GM21619 (cell line): ENCODE measurements around the gene DCXR.

Source experiments
- ATAC-seq: cut with Tn5 transposase; IDR thresholded peaks from one replicate; pipeline ENCODE4 v1.9.1; 2021; ENCODE audit not compliant: unreplicated experiment

DCXR gene

DNA sequence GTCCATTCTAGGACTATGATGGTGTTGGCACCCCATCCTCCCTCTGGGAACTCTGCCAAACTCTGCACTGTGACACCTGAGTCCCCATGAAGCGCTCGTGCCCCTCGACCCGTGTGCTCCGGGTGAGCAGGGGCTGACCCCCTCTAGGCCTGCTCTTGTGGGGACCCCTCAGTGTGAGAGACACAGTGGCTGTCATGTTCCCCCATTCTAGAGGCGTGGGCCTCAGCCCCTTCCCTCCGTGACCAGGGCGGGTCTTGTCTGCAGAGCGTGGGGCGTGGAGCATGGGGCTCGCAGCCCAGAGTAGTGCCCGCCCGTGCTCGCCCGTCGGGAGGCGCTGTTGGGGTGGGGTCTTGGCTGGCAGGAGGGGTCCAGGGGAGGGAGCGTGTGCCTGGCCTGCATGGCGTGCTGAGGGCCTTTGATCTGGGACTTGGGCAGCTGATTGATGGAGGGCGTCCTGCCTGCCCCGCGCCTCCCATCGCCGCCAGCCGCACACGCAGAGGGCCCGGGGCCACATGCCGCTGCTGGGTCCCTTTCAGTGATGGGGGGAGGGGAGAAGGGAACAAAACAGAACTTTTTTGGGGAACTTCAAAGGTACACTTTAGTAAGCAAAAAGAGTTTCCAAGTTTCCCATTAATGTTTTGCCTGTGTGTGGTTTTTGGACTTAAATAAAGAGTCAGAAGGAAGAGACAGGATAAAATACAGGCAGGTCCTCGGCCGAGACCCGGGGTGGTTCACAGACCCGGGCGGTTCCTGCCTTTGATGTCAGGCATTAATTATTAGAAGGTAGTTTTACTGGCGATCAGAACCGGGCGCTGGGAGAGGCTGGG is 37.3 kb downstream of the DCXR start:
- no peak for ATAC-seq

DNA sequence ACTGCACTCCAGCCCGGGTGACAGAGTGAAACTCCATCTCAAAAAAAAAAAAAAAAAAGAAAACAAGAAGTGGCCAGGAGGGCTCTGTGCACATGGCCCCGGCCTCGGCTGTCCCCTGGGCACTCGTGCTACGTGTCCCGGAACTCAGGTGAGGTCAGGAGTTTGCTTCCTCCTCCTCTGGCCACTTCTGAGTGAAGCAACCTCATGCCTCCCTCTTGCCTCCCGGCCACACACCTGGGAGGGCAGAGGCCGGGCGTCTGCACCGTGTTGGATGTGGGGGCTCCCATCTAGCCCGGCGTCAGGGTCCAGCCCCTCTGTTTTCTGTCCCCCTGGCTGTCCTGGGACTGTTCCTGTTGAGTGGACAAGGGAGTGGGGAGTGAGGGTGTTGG is 37.9 kb downstream of the DCXR start:
- no peak for ATAC-seq

- no peak for ATAC-seq
Measured at GRCh38 chr17:81998691-81999438, 38.6 kb downstream of the DCXR start.

GRCh38 chr17:81998212-81998611 is 39.3 kb downstream of the DCXR start:
- ATAC-seq = no peak

GRCh38 chr17:81996757-81997441 is 40.6 kb downstream of the DCXR start:
- ATAC-seq = no peak

DNA sequence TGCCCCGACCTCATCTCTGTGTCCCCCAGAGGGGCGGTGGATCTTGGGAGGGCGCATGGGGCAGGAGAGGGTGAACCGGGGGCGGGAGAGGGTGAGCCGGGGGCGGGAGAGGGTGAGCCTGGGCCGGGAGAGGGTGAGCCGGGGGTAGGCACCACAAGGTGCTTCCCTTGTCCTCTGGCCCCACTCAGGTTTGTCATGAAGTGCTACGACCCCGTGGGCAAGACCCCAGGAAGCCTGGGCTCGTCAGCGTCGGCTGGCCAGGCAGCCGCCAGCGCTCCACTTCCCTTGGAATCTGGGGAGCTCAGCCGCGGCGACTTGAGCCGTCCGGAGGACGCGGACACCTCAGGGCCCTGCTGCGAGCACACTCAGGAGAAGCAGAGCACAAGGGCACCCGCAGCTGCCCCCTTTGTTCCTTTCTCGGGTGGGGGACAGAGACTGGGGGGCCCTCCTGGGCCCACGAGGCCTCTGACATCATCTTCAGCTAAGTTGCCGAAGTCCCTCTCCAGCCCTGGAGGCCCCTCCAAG is 41.2 kb downstream of the DCXR start:
- ATAC-seq = no peak

- ATAC-seq = no peak
Measured at GRCh38 chr17:81995463-81996231, 41.9 kb downstream of the DCXR start.

GRCh38 chr17:81994593-81995462 is 42.7 kb downstream of the DCXR start:
- ATAC-seq = no peak

DNA sequence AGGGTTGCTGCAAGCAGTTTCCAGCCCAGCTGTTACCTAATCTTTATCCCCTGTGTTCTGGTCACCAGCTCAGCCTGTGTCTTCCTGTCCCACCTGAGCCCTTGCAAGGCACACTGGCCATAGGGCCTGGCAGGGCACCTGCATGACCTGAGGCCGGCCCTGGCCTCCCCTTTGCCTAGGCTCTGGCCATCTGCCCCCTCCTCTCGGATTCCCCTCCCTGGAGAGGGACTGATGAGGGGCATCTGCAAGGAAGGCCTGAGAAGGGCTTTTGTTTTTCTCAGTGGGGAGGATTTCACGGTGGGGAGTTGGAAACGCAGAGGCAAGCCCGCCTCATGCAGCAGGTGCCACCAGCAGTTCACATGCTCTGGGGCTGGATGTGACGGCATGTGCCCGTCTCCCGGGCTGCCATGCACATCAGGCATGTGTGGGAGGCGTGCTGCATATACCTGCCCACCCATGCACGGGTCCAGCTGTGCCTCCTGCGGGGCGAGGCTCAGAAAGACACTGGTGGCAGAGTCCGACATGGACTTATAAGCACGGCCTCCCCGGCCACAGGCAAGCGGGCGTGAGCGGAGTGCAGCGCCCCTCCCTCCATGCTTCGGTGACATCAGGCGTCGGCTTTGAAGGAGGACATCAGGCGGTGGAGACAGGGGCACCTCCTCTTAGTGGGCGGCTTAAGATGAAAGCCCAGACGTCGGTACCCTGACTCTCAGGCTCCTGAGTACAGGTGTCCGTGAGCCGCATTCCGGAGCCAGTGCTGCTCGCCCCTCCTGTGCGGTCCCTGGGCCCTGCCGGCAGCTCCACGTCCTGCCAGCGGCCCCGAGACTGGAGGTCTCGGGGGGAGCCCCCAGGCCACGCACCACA is 43.5 kb downstream of the DCXR start:
- no peak for ATAC-seq

DNA sequence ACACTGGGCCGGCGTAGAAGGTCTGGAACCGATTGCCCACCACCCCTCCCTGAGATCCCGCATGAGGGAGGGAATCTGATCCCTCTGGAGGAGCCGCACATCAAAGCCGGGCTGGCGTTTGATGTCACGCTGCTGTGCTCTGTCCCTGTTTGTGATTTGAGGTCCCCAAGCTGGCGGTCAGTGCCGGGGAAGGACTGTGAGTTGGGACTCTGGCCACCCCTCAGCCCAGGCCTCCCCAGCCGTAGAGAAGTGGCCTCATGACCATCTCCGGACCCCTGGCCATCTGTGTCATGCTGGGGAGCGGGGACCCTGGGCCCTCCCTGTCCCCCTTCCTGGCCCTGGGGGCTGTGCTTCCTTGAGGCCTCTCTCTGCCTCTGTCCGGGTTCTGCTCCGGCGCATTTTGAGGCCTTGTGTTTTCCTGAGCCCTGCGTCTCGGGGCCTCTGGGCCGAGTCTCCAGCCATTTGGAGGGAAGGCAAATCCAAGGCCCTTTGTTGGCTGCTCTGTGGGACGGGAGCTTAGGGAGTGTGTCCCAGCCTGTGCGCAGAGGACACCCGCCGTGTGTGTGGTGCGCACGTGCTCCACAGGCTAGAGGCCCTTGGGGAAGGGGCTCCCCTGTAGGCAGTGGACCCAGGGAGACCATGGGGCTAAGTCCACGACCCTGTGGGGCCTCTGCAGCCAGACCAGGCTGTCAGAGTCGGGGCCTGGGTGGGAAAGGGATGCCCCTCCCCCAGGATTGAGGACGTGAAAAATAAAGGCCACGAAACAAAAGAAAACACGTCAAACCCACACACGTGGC is 45.0 kb downstream of the DCXR start:
- no peak for ATAC-seq

GRCh38 chr17:81991684-81992305 is 45.7 kb downstream of the DCXR start:
- no peak for ATAC-seq

DNA sequence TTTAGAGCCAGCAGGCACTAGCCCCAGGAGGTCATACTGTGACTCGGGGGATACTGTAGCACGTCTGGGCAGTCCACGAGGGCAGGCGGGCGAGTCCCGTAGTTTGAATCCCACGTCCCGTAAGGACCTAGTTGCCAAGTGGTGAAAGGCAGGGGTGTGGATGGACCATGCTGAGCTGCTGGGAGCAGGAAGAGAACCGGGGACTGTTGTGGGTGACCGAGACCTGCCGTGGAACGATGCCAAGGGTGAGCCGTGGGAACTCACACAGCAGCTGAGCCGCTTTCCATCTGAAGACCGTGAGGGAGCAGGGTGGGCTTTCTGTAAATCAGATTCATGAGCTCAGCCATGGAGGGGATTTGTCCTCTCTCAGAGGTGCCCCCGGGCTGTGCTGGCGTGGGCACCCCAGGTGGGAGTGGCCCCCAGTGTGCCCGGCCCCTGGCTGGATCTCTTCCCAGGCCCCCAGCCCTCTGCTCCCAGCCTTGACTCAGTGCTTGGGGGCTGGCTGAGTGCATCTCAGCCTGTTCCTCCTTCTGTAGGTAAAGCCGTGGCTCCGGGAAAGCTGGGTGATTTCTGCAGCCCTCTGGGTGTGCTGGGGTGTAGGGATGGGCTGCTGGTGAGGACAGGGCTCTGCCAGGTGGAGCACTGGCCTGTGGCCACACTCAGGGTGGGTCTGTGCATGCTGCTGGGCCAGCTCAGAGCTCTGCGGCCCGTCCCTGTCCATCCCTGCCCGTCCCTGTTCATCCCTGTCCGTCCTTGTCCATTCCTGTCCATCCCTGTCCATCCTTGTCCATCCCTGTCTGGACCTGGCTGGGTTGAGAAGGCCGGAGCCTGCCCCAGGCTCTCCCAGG is 46.4 kb downstream of the DCXR start:
- ATAC-seq = no peak

DNA sequence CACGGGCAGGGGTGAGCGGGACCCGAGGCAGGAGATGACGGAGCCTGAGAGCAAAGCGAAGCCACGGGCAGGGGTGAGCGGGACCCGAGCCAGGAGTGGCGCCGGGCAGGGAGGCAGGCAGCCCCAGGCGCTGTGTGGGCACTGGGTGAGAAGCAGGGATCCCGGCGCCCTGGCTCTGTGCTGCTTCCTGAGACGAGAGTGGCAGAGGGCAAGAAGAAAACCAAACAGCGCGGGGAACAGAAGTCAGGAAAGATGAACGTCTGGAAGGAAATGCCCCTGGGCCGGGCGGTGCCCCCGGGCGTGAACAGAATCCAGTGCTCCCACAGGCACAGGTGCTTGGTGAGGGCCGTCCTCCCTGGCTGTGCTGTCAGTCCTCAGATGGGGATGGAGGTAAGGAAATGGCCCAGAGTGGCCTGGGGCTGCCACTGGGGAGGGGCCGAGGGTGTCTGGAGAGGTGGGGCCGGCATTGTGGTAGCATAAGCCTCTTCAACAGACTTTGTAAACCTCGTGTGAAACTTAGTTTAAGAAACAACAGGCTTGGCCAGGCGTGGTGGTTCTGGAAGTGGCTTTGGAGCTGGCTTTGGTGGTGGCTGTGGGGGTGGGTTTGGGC is 50.2 kb downstream of the DCXR start:
- ATAC-seq = no peak

DNA sequence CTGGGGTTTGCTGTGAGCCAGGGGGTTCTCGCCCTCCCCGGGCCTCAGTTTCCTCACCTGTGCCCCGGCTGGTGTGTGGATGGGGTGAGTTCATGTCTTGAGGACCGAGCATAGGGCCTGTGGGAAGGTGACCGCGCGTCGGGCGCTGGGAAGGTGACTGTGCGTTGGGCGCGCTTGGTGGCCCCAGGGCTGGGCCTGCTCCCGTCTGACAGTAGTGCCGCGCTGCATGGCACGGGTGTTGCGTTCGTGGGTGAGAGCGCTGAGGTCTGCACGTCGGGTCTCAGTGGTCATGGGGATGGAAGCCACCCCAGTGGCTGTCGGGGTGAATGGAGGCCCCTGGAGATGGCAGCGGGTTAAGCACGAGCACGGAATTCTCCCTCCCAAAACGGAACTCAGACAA is 50.9 kb downstream of the DCXR start:
- no peak for ATAC-seq
